NOMO-1 treated with DMSO at 0.1 percent for 48 hours (cell line): ENCODE data around the gene CAPN2.
A peak's percentile ranks its signal among the peaks of the same experiment; 100 is the strongest.

Source experiments
- DNase-seq: peaks from one replicate; lab custom pipeline; 2025; ENCODE audit not compliant: unreplicated experiment; lab: John Stamatoyannopoulos, UW

The CAPN2 gene

DNA sequence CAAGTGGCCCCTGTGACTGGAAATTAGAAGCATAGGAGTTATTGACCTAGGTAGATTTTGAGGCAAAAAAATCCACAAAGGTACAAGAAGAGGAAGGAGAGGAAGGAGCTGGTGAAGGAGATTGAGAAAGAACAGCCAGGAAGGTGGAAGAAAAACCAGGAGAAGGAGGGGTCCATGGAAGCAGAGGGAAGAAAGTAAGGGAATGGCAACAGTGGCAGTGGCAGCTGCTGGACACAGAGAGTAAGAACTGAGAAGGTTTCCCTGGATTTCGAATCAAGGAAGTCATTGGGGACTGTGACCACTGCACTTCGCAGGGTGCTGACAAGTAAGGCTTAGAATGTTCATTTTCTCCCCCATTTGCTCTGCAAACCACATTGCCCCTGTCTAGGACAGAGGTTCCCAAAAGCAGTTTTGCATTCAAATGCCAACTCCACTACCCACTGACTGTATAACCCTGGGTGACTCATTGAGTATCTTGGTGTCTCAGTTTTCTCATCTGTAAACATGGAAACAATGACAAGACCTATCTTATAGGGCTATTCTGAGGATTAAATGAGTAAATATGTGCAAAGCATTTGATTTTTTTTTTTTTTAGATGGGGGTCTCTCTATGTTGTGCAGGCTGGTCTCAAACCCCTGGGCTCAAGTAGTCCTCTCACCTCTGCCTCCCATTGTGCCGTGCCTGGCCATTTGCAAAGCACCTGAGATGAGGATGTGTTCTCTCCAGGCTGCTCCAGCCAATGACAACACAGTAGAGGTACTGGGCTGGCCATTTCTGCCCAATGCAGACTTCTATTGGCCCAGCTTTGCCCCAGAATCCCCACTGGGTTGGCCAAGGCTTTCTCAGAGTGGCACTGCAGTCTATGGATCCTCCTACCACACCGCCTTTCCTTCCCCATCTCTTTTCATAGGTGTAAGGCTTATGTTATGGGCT is 9.3 kb upstream of the CAPN2 start:
- no peak for DNase-seq

DNA sequence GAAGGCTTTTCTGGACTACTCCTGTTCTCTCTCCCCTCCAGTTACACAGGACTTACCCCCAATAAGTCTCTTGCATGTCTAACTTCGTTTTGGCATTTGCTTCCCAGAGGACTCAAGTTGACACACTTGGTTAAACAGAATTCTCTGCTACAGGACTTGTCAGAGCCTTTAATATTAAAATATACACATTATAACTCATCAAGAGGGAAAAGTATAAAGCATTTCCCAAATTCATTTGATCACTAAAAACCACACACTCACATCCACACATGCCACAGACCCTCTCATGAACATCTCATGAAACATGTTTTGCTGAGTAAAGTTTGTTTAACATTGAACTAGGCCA is 8.7 kb upstream of the CAPN2 start:
- no peak for DNase-seq

DNA sequence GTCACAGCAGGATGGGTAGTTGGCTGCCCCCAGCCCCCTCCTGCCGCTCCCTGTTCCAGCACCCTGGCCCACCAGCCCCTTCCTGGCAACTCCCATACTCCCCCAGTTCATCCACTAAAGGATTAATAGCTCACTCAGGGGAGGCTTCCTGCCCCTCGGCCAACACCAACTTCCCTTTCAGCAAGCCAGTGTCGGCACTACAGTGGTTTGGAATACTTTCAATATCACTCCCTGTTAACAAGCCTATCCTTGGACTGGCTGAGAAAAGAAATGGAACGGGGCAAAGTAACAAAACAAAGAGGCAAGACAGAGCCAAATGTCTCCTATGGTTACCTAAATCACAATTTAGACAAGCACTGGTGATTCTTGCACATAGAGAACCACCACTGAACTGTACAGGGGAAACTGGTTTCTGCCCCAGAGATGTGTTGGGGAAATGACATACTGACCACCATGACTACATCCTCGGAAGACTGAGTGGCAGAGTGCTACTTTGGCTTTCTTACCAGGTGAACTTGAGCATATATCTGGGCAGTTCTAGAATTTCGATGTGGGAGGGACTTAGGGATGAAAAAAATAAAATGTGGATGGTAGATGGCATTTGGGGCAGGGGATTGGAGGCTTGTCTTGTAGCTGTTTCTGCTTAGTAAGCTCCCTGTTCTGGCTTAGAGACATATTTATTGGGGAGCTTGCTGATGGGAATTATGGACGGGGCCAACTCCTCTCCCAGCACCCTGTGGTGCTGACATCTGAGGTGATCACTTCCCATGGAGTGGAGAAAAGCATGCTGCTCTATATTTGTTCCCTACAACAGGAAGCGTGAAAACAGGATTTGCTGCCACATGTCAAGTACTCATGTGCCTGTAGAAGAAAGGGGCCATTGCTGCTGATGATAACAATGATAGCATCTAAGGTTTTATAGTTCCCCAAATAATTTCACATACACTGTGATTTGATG is 7.1 kb upstream of the CAPN2 start:
- no peak for DNase-seq

DNA sequence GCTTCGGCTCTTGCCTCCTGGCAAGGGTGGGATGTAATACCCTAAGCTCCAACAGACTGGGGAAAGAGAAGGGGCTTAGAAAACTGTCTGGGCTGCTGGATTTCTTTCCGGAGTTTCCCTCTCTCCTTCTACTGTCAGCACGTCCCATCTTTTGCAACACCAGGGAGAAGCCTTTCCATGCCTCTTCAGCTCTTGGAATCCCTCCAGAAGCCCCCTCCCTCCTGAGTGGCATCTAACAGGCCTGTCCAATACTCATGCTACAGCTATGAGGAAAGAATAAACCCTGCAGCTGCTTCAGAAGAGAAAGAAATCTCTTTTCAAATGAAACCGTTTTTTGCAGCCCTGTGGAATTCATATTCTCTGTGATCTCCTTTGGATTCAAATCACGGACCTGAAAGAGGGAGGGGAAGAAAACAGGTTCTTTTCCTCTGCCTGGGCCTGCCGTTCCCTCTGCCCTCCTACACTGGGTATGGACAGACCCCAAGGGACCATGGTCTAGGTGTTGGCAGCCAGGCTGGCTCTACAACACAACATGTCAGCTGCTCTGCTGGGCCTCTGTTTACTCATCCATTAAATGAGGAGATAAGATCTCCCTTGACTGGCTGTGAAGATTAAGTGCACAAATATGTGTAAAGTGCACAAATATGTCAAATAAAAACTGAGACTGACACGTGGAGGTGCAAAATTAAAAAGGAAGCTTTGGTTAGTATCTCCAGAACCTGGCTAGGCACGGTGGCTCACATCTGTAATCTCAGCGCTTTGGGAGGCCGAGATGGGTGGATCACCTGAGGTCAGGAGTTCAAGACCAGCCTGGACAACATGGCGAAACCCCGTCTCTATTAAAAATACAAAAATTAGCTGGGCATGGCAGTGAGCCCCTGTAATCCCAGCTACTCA is 6.0 kb upstream of the CAPN2 start:
- DNase-seq: no peak

DNA sequence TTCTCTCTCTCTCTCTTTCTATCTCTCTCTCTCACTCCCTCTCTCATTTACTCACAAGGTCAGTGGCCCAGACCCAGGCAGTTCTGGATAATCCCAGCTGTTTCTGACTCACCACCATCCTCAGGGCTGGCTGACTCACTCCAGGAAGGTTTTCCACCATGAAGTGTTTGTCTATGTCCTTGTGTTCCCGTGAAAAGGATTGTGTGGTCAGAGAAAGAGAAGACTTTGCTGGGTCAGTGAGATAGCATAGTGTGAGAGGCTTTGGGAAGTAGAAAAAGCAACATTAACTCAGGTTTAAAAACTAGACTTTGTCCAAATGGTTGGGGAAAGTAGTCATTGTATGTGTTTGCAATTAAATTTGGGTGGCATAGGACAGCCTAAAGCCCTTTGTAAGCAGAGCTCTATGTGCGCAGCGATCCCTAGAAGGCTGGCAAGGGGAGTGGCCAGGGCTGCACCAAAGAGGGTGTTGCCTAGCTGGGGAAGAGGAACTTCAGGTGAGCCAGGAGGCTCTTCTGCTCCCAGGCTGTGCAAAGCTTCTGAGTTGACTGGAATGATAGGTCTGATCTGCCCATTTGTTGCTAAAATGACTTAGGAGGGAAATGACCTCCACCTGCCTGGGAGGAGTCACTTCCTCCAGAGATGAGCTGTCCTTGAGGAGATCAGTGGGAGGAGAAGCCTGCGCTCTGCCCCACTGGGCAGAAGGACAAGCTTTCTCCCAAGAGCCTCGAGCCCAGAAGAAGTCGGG is 4.9 kb upstream of the CAPN2 start:
- DNase-seq: no peak

DNA sequence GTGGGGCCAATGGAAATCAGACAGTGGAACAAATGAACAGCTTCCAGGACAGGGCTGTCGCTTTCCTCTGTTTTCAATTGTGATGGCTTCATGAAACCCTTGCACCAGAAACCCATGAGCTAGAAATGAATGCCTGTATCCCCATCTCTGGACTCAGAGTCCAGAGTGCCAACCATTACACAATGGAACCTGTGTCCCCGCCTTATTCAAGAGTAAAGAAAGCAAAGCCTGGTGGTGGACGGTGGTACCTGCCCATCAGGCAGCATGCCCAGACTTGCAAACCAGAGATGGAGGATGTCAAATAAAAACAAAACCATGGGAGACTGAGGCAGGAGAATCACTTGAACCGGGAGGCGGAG is 4.4 kb upstream of the CAPN2 start:
- DNase-seq: no peak

DNA sequence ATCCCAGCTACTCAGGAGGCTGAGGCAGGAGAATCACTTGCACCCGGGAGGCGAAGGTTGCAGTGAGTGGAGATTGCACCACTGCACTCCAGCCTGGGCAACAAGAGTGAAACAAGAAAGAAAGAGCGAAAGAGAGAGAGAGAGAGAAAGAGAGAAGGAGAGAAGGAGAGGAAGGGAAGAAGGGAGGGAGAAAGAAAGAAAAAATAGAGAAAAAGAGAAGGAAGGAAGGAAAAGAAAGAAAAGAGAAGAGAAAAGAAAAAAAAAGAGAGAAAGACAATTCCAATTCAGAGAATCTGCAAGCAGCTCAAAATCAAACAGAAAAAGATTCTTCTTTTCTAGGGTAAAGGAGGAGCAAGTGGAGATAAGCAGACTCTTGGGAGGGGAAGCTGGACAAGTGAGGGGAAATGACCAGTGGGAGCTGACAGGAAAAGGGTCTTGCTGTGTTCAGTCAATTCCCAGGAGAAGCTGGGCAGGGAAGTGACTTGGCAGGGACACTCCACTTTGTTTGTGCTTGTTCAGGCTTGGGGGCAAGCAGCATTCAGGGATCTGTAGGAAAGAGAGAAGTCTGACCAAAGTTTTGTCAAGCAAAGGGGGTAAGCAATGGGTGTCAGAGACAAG is 3.6 kb upstream of the CAPN2 start:
- no peak for DNase-seq

DNA sequence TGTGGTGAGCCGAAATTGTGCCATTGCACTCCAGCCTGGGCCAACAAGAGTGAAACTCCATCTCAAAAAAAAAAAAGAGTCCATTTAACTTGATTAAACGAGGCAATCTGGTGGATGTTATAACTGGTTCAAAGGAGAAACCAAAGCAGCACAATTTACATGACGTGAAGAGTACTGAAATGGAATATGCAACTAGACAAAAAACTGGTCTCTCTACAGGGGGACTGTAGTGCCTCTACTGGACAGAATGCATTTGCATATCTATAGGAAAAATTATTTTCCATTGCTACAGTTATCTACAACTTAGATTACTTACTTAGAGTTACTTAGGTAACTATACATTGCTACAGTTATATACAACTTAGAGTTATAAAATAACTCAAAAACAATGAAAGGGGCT is 2.7 kb upstream of the CAPN2 start:
- no peak for DNase-seq

DNA sequence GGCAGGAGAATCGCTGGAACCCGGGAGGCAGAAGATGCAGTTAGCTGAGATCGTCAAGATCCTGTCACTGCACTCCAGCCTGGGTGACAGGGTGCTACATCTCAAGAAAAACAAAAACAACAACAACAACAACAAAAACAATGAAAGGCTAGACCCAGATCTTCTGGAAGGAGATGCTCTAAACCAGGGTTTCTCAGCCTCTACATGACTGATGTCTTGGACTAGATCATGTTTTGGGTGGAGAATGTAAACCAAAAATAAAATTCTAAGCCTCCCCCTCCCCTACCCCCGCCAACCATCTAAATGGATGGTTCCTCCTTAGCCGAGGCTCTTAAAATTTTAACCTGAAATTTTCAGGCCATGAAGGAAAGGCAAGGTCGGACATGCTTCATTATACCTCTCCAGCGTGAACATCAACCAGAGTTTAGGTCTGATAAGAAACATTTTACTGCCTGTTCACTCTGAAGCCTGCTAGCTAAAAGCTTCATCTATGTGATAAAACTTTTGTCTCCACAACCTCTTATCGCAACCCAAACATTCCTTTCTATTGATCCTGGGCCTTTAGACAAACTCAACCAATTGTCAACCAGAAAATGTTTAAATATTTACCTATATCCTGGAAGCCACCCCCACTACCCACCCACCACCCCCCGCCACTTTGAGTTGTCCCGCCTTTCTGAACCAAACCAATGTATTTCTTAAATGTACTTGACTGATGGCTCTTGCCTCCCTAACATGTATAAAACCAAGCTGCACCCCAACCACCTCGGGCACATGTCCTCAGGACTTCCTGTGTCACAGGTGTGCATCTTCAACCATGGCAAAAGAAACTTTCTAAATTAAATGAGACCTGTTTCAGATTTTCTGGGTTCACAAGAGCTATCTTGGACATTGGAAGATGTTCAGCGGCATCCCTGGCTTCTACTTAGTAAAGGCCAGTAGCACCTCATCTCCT is 1.9 kb upstream of the CAPN2 start:
- no peak for DNase-seq

DNA sequence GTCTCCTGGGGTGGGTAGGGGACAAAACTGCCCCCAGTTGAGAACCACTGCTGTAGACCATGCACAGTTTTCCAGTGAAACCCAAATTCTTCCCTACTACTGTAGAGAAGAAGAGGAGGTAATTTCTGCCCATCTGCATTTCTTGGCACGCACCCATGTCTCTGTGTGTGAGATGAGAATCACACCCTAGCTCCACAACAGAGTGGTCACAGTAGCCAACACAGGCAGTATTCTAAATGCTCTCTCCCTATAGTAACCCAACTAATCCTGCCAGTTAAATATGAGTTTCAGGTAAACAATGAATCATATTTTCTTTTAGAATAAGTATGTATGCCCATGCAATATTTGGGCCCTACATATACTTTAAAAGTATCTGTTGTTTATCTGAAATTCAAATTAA is 1.2 kb upstream of the CAPN2 start:
- no peak for DNase-seq

DNA sequence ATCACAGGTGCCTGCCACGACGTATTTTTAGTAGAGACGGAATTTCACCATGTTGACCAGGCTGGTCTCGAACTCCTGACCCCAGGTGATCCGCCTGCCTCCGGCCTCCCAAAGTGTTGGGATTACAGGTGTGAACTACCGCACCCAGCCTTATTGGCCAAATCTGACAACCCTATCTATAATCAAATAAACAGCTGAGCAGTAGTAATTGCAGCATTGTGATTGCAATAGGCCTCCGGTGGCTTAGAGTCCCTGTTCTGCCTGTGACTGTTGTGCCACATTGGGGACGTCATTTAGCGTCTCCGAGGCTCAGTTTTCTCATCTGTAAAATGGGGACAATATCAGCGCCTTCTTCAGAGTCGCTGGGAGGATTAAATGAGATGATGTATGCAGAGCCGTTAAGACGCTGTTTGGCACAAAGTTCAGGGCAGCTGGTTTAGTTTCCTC is 569 bp upstream of the CAPN2 start:
- no peak for DNase-seq

DNA sequence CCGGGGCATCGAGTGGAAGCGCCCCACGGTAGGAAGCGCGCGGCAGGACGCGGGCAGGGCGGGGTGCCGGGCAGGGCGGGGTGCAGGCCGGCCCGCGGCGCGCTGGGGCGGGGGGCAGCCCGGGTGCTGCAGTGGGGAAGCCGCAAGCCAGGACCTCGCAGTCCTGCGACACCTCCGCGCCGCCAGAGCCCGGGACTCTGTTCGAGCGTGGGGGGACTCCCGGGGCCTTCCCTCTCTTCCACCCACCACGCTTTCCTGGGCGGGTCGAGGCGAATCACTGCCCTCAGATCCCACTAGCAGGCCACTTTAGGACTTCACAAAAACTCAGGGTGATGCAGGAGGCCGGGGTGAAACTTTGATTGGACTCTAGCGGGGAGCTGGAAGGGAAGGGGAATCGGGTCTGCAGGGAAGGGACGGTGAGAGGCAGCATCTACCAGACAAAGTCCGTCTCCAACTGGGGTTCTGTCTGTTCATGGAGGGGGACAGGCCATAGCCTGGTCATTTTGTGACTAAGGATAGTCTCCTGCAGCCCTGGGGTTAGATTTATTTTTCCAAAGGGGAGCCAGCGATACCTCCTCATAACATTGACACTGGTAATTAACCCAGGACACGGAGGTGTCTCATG is 623 bp downstream of the CAPN2 start:
- DNase-seq: peak; percentile 9

DNA sequence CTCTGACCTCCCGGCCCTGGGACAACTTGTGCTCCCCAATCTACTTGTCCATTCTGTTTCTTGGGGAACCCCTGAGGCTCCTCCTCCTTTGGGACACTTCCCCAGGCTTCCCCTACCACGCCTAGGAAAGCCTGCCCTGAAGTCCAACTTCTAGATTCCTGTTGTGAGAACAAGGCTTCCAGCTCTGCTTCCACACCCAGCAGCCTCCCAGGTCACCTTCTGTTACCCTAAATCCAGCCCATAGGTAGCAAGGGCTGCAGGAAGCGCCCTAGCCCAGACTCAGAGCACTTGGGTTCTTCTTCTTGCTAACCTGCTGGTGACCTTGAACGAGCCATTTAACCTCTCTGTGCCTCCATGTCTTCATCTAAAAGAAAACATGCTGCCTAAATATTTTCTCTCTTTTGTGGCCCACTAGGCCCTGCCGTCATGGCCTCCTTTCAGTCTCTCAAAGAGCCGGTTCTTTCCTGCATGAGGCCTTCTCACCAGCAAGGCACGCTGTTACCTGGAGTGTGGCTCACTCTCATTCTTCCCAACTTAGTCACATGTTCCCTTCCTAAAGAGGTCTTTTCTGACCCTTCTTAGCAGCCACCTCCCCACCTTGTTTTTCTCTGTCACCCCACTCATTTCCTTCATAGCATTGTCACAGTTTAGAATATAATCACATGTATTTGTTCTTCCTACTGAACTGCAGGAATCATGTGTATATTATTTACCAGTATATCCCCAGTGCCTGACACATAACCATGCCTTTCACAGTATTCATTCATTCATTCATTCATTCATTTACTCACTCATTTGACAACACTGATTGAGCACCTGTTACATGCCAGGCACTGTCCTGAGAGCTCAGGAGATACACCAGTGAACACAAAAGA is 1.4 kb downstream of the CAPN2 start:
- DNase-seq: no peak

DNA sequence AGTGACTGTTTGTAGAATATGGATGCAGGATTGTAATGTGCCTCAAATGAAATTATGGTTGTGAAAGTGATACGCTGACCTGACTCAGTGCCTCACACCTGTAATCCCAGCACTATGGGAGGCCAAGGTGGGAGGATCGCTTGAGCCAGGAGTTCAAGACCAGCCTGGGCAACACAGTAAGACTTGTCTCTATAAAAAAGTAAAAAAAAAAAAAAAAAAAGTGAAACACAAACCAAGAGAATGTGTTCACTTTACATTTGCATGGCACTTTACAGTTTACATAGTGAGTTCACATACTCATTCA is 2.0 kb downstream of the CAPN2 start:
- DNase-seq: no peak

DNA sequence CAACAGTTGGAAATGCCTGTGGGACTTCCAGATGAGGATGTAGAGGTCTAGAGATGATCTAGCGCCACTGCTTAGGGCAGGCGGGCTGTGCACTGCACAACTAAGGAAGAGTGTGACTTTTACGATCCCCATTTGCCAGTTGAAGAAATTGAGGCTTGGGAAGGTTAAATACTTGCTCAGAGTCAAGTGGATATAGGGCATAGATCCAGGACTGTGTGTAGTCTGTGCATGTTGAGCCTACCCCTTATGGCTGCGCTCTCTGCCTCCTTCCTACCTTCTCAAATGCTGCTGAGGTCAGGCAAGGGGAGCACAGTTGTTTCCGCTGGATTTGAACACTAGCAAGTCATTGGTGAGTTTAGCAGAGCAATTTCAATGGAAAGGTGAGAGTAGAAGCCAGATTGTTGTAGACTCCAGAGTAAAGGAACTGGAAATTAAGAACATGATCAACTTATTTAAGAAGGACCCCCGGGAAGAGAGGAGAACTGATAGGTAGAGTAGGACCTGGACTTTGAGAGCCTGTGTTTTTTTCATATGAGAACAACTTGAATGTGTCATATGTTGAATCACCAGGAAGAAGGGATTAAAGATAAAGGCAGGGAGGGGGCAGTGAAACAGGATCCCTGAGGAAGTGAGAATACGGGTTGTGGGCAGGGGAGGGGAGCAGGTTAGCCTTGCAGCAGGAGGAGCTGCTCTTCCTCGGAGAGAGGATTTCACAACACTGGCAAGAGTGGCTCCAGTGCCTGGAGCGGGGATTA is 2.7 kb downstream of the CAPN2 start:
- peak; percentile 64 for DNase-seq

DNA sequence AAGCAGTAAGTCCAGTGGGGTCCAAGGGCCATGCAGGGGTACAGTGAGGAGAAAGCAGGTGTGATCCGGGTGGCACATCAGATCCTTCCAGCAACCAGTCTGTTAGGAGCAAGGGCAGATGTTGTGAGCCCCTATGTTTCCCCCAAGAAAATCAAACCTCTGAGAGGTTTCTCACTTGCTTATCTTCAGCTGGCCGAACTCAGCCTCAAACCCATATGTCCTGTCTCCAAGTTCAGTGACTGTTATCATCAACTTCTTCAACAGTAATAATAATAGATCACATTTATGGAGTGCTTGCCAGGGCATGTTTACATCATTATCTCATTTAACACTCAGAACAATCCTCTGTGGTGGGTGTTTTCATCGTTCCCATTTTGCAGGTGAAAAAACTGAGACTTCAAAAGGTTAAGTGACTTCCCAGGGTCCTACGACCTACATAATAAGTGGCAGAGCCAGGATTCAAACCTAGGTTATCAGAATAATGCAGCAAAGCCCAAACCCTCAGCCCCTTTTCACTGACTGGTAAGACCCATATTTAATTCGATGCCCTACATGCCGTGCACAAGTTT is 3.3 kb downstream of the CAPN2 start:
- DNase-seq: no peak
